Suprapubic skin (tissue), 4 donors: Measurements from ENCODE around the gene SHOX. TPM values are rescaled to one million over a fixed set of nuclear protein-coding genes. Genes with fewer than 3 reads are reported as not detected.
"Not testable (repeated sequence)": the region's sequence is repeated elsewhere in the genome, so short reads cannot be mapped to it uniquely, and the experiment has no call there.

Source experiments
- DNase-seq, 2 donors: peaks; one replicate each; pipeline ENCODE4 v3.0.0-alpha.2; 2019; ENCODE audit warnings: low spot score in 2 of 2
- H3K27ac ChIP-seq: fragments of 200-600 bp; sonication (generic); one replicate; pipeline ENCODE4 v1.5.1; 2019
- H3K27me3 ChIP-seq: fragments of 200-600 bp; sonication (generic); one replicate; pipeline ENCODE4 v1.5.1; 2019
- H3K36me3 ChIP-seq: fragments of 200-600 bp; sonication (generic); one replicate; pipeline ENCODE4 v1.5.1; 2019
- H3K4me1 ChIP-seq: fragments of 200-600 bp; sonication (generic); one replicate; pipeline ENCODE4 v1.5.1; 2019
- H3K4me3 ChIP-seq: fragments of 200-600 bp; sonication (generic); one replicate; pipeline ENCODE4 v1.5.1; 2019; ENCODE audit warnings: mild to moderate bottlenecking
- H3K9me3 ChIP-seq: fragments of 200-600 bp; sonication (generic); one replicate; pipeline ENCODE4 v1.5.1; 2019
- CTCF ChIP-seq, 2 donors: fragments of 200-600 bp in 1 of 2; fragments of 450-650 bp in 1 of 2; sonication (generic) in 1 of 2; IDR thresholded peaks; one replicate each; pipeline ENCODE4 v1.5.1; 2016 to 2019; ENCODE audit warnings: antibody characterized with exemption in 2 of 2, mild to moderate bottlenecking in 1 of 2, moderate library complexity in 1 of 2
- EP300 ChIP-seq: sonication (generic); formaldehyde crosslinking; IDR thresholded peaks from one replicate; pipeline ENCODE4 v1.6.1; 2017; ENCODE audit warnings: antibody characterized with exemption
- POLR2A ChIP-seq, 2 donors: fragments of 450-650 bp; IDR thresholded peaks; one replicate each; pipeline ENCODE4 v1.6.1; 2017; ENCODE audit warnings: antibody characterized with exemption in 2 of 2, mild to moderate bottlenecking in 2 of 2, moderate library complexity in 2 of 2
- POLR2AphosphoS5 ChIP-seq, 3 donors: sonication (generic); formaldehyde crosslinking; IDR thresholded peaks; one replicate each; pipeline ENCODE4 v1.6.1; 2017; ENCODE audit warnings: antibody characterized with exemption in 3 of 3
- WGBS: methylation state at CpG from one replicate; pipeline ENCODE4 v1.1.5; 2018; 5-methylcytosine and 5-hydroxymethylcytosine counted together
- total RNA-seq, 4 donors: library from RNA; depleted of rRNA; stranded (reverse); fragments of >200 nt; gene quantifications; one replicate each; pipeline ENCODE4 v1.1.0, GENCODE V29; 2016

Gene SHOX
- total RNA-seq, 4 donors from 2014 or later: 0.16 to 0.32 (median 0.23) TPM; not detected in 1

GRCh38 chrX:585115-585808 is 45.3 kb upstream of the SHOX start:
- H3K4me1 ChIP-seq: no peaks in the 10 kb centered on the region
- no peak overlapping the region for H3K4me3 ChIP-seq
- WGBS: 35% methylated on average over 8 of the region's 21 CpGs
- H3K9me3 ChIP-seq: no peaks in the 10 kb centered on the region
- H3K27me3 ChIP-seq: no peaks in the 10 kb centered on the region
- DNase-seq: no peak
- TF ChIP-seq POLR2AphosphoS5 (IDR thresholded peaks at IDR 0.05): no peak
- no peak for TF ChIP-seq POLR2A (IDR thresholded peaks at IDR 0.05)
- TF ChIP-seq CTCF (IDR thresholded peaks at IDR 0.05): no peak
- no peak for TF ChIP-seq EP300
- H3K36me3 ChIP-seq: no peaks in the 10 kb centered on the region
- H3K27ac ChIP-seq: no peak overlapping the region

GRCh38 chrX:586351-586750 is 44.2 kb upstream of the SHOX start:
- no peaks in the 10 kb centered on the region for H3K4me1 ChIP-seq
- H3K27me3 ChIP-seq: no peaks in the 10 kb centered on the region
- no peaks in the 10 kb centered on the region for H3K9me3 ChIP-seq
- 81% methylated on average over 8 of the region's 8 CpGs for WGBS
- no peak for TF ChIP-seq EP300
- TF ChIP-seq POLR2AphosphoS5 (IDR thresholded peaks at IDR 0.05): no peak
- TF ChIP-seq CTCF (IDR thresholded peaks at IDR 0.05): no peak
- no peak for DNase-seq
- H3K4me3 ChIP-seq: no peak overlapping the region
- H3K36me3 ChIP-seq: no peaks in the 10 kb centered on the region
- no peak overlapping the region for H3K27ac ChIP-seq

GRCh38 chrX:589261-589660 is 41.3 kb upstream of the SHOX start:
- H3K27me3 ChIP-seq, H3K9me3 ChIP-seq, H3K27ac ChIP-seq, H3K4me1 ChIP-seq, H3K36me3 ChIP-seq, DNase-seq, H3K4me3 ChIP-seq: not testable (repeated sequence)
- WGBS: 84% methylated on average over 20 of the region's 20 CpGs

- no peaks in the 10 kb centered on the region for H3K4me1 ChIP-seq
- no peaks in the 10 kb centered on the region for H3K36me3 ChIP-seq
- H3K4me3 ChIP-seq: no peak overlapping the region
- no peaks in the 10 kb centered on the region for H3K27me3 ChIP-seq
- WGBS: 66% methylated on average over 24 of the region's 24 CpGs
- peaks cover 1% of the 10 kb centered on the region for H3K9me3 ChIP-seq
- no peak for TF ChIP-seq CTCF (IDR thresholded peaks at IDR 0.05)
- TF ChIP-seq POLR2AphosphoS5 (IDR thresholded peaks at IDR 0.05): no peak
- no peak for TF ChIP-seq POLR2A (IDR thresholded peaks at IDR 0.05)
- no peak for TF ChIP-seq EP300
- no peak overlapping the region for H3K27ac ChIP-seq
- DNase-seq: no peak
Observed at GRCh38 chrX:590693-591404, 39.7 kb upstream of the SHOX start.

- no peak for TF ChIP-seq EP300
- no peak for TF ChIP-seq POLR2AphosphoS5 (IDR thresholded peaks at IDR 0.05)
- TF ChIP-seq POLR2A (IDR thresholded peaks at IDR 0.05): no peak
- TF ChIP-seq CTCF (IDR thresholded peaks at IDR 0.05): no peak
- Histone ChIP-seq H3K4me3 (no peak overlapping the region), H3K27ac (no peak overlapping the region), H3K27me3 (no peaks in the 10 kb centered on the region), H3K9me3 (peaks cover 17% of the 10 kb centered on the region), H3K36me3 (no peaks in the 10 kb centered on the region), H3K4me1 (no peaks in the 10 kb centered on the region)
- WGBS: 53% methylated on average over 18 of the region's 18 CpGs
- DNase-seq: no peak
Observed at GRCh38 chrX:599837-600715, 30.5 kb upstream of the SHOX start.

- H3K9me3 ChIP-seq, H3K4me1 ChIP-seq, H3K36me3 ChIP-seq, DNase-seq, H3K27me3 ChIP-seq, H3K4me3 ChIP-seq, H3K27ac ChIP-seq: not testable (repeated sequence)
- WGBS: 93% methylated on average over 9 of the region's 9 CpGs
Observed at GRCh38 chrX:603029-603428, 27.6 kb upstream of the SHOX start.

- H3K4me3 ChIP-seq, H3K36me3 ChIP-seq, H3K27me3 ChIP-seq, H3K9me3 ChIP-seq, H3K4me1 ChIP-seq, DNase-seq, H3K27ac ChIP-seq: not testable (repeated sequence)
Observed at GRCh38 chrX:604616-605015, 26.0 kb upstream of the SHOX start.

GRCh38 chrX:608088-608487 is 22.5 kb upstream of the SHOX start:
- WGBS: 58% methylated on average over 2 of the region's 3 CpGs
- not testable (repeated sequence) for H3K27ac ChIP-seq, H3K4me3 ChIP-seq, H3K36me3 ChIP-seq, H3K4me1 ChIP-seq, H3K9me3 ChIP-seq, H3K27me3 ChIP-seq, DNase-seq
